ENCODE results near the gene COL12A1.

- TF ChIP-seq, protein P1, sequence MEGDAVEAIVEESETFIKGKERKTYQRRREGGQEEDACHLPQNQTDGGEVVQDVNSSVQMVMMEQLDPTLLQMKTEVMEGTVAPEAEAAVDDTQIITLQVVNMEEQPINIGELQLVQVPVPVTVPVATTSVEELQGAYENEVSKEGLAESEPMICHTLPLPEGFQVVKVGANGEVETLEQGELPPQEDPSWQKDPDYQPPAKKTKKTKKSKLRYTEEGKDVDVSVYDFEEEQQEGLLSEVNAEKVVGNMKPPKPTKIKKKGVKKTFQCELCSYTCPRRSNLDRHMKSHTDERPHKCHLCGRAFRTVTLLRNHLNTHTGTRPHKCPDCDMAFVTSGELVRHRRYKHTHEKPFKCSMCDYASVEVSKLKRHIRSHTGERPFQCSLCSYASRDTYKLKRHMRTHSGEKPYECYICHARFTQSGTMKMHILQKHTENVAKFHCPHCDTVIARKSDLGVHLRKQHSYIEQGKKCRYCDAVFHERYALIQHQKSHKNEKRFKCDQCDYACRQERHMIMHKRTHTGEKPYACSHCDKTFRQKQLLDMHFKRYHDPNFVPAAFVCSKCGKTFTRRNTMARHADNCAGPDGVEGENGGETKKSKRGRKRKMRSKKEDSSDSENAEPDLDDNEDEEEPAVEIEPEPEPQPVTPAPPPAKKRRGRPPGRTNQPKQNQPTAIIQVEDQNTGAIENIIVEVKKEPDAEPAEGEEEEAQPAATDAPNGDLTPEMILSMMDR (IDR thresholded peaks at IDR 0.05) = no peak
- TF ChIP-seq POLR2A (IDR thresholded peaks at IDR 0.05) = no peak
Measured at GRCh38 chr6:75196081-75196687, 9.7 kb downstream of the COL12A1 start.

Measured in tibial nerve (tissue), 3 donors.